A549 (cell line): ENCODE data around the gene OVOL2. TPM values are rescaled to one million over a fixed set of nuclear protein-coding genes. Genes with fewer than 3 reads are reported as not detected.

Experiments
- ATAC-seq, 2 experiments: fragments of 200-7000 bp in 1 of 2; fragments of >200 bp in 1 of 2; cut with Nextera tagmentation in 1 of 2; cut with Tn5 transposase in 1 of 2; 3 replicates each; pipeline versions ENCODE4 v1.8.0 to v1.9.1; 2018 to 2020; ENCODE audit warnings: mild to moderate bottlenecking in 1 of 2, moderate library complexity in 1 of 2
- CTCF ChIA-PET: fragments of 300-600 bp; sonication (Branson Sonifier 250); formaldehyde crosslinking; extraction: SDS; loops from one replicate; lab custom pipeline; 2021; ENCODE audit warnings: antibody characterized with exemption, inconsistent platforms; lab: Yijun Ruan, JAX
- POLR2A ChIA-PET: fragments of 350-600 bp; formaldehyde crosslinking; extraction: SDS; loops from one replicate; lab custom pipeline; 2021; ENCODE audit warnings: antibody characterized with exemption, inconsistent platforms; lab: Yijun Ruan, JAX
- DNase-seq, 2 experiments: peaks; one replicate each; pipeline versions ENCODE4 v3.0.0 to v3.0.0-alpha.2; 2011 to 2016; ENCODE audit warnings: low read depth in 1 of 2, low spot score in 1 of 2
- FAIRE-seq: peaks from 2 replicates; lab custom pipeline; 2011; peaks lifted over from hg19 to GRCh38; lab: Jason Lieb, UNC
- H3K27ac ChIP-seq, 2 experiments: fragments of >200 bp; sonication (Bioruptor Twin); formaldehyde crosslinking; 3 replicates each; pipeline ENCODE4 v1.5.1; 2016 to 2017
- H3K4me1 ChIP-seq: fragments of >200 bp; sonication (Bioruptor Twin); formaldehyde crosslinking; 3 replicates; pipeline ENCODE4 v1.6.1; 2016
- H3K4me2 ChIP-seq: fragments of >200 bp; sonication (Bioruptor Twin); formaldehyde crosslinking; 3 replicates; pipeline ENCODE4 v1.6.1; 2016
- H3K4me3 ChIP-seq: fragments of >200 bp; sonication (Bioruptor Twin); formaldehyde crosslinking; 3 replicates; pipeline ENCODE4 v1.5.1; 2016
- H3K9me3 ChIP-seq: fragments of >200 bp; sonication (Bioruptor Twin); formaldehyde crosslinking; 3 replicates; pipeline ENCODE4 v1.6.1; 2016
- CBX2 ChIP-seq: fragments of 200-600 bp; sonication (generic); IDR thresholded peaks from 2 replicates; pipeline ENCODE4 v1.6.1; 2016; ENCODE audit warnings: low read depth, mild to moderate bottlenecking, borderline replicate concordance
- CBX8 ChIP-seq: fragments of 200-600 bp; sonication (generic); IDR thresholded peaks from 2 replicates; pipeline ENCODE4 v1.6.1; 2016
- CHD4 ChIP-seq: fragments of 200-600 bp; sonication (generic); IDR thresholded peaks from 2 replicates; pipeline ENCODE4 v1.6.1; 2016; ENCODE audit warnings: antibody characterized with exemption, mild to moderate bottlenecking, borderline replicate concordance
- EHMT2 ChIP-seq: fragments of 200-600 bp; sonication (generic); IDR thresholded peaks from 2 replicates; pipeline ENCODE4 v1.6.1; 2016; ENCODE audit warnings: antibody characterized with exemption, low read depth, mild to moderate bottlenecking, moderate library complexity
- EP300 ChIP-seq, 2 experiments: fragments of >200 bp; sonication (Bioruptor Twin); formaldehyde crosslinking; IDR thresholded peaks; 2 replicates in 1 of 2; 3 replicates in 1 of 2; pipeline ENCODE4 v1.6.1; 2016 to 2017
- FOXS1 ChIP-seq: fragments of 250-450 bp; sonication (Bioruptor Pico); IDR thresholded peaks from 2 replicates; pipeline ENCODE4 v1.5.0; 2020; ENCODE audit warnings: mild to moderate bottlenecking, moderate library complexity
- HEYL ChIP-seq: fragments of 250-450 bp; sonication (Bioruptor Pico); IDR thresholded peaks from 2 replicates; pipeline ENCODE4 v1.8.0; 2021; ENCODE audit warnings: mild to moderate bottlenecking, moderate library complexity
- HOXA7 ChIP-seq: fragments of 250-450 bp; sonication (Bioruptor Pico); IDR thresholded peaks from 2 replicates; pipeline ENCODE4 v1.5.0; 2020; ENCODE audit warnings: mild to moderate bottlenecking, moderate library complexity
- HOXB5 ChIP-seq: fragments of 250-450 bp; sonication (Bioruptor Pico); IDR thresholded peaks from 2 replicates; pipeline ENCODE4 v1.5.0; 2020; ENCODE audit warnings: mild to moderate bottlenecking, moderate library complexity
- JUN ChIP-seq, 2 experiments: fragments of >200 bp; sonication (Bioruptor Twin); formaldehyde crosslinking; IDR thresholded peaks; 2 replicates in 1 of 2; 3 replicates in 1 of 2; pipeline ENCODE4 v1.6.1; 2016 to 2017
- KDM5A ChIP-seq: fragments of 200-600 bp; sonication (generic); IDR thresholded peaks from 2 replicates; pipeline ENCODE4 v1.6.1; 2016; ENCODE audit warnings: antibody characterized with exemption, mild to moderate bottlenecking
- MYC ChIP-seq: IDR thresholded peaks from 2 replicates; pipeline ENCODE4 v1.6.1; 2012; ENCODE audit warnings: mild to moderate bottlenecking, inconsistent platforms, low read length, improper control_type of control experiment, borderline replicate concordance
- NPAS2 ChIP-seq: fragments of 250-450 bp; sonication (Bioruptor Pico); IDR thresholded peaks from 2 replicates; pipeline ENCODE4 v1.8.0; 2022; ENCODE audit warnings: mild to moderate bottlenecking, moderate library complexity, borderline replicate concordance
- POLR2A ChIP-seq: IDR thresholded peaks from 2 replicates; pipeline ENCODE4 v1.6.1; 2012; ENCODE audit warnings: mild to moderate bottlenecking, low read length
- ZFP36 ChIP-seq: fragments of 450-650 bp; IDR thresholded peaks from 2 replicates; pipeline ENCODE4 v1.6.1; 2014; ENCODE audit warnings: borderline replicate concordance; ENCODE audit not compliant: partially characterized antibody
- ZNF302 ChIP-seq: fragments of 250-450 bp; sonication (Bioruptor Pico); IDR thresholded peaks from 2 replicates; pipeline ENCODE4 v1.9.0; 2021; ENCODE audit warnings: inconsistent platforms, mild to moderate bottlenecking, moderate library complexity
- ZSCAN20 ChIP-seq: fragments of 250-450 bp; sonication (Bioruptor Pico); IDR thresholded peaks from 2 replicates; pipeline ENCODE4 v1.8.0; 2022; ENCODE audit warnings: mild to moderate bottlenecking, moderate library complexity
- WGBS: methylation state at CpG from one replicate; pipeline ENCODE4 v1.1.6; 2017; ENCODE audit errors: missing lambda C conversion rate; 5-methylcytosine and 5-hydroxymethylcytosine counted together
- polyA plus RNA-seq, 4 experiments: library from polyadenylated mRNA; depleted of rRNA in 3 of 4; stranded (reverse); fragments of >200 nt; fragmentation: RNase III in 1 of 4; extraction: RNeasy Plus Mini Kit Qiagen cat#74134 plus additional on column Dnase treatment in 1 of 4; gene quantifications; 2 replicates in 3 of 4; 3 replicates in 1 of 4; pipeline ENCODE4 v1.2.3, GENCODE V29; 2011 to 2017
- TF ChIP-seq, protein P1 (sequence below): IDR thresholded peaks from 2 replicates; pipeline ENCODE4 v1.6.1; 2012
- TF ChIP-seq, protein P2 (sequence below): fragments of 250-450 bp; sonication (Bioruptor Pico); IDR thresholded peaks from 2 replicates; pipeline ENCODE4 v1.5.0; 2021; ENCODE audit warnings: mild to moderate bottlenecking, moderate library complexity, borderline replicate concordance
- TF ChIP-seq, protein P3 (sequence below): fragments of >200 bp; sonication (Bioruptor Twin); formaldehyde crosslinking; IDR thresholded peaks from 3 replicates; pipeline ENCODE4 v1.5.1; 2016
- TF ChIP-seq, protein P4 (sequence below): fragments of 450-650 bp; IDR thresholded peaks from 2 replicates; pipeline ENCODE4 v1.6.1; 2014; ENCODE audit warnings: antibody characterized with exemption
- TF ChIP-seq, protein P5 (sequence below): IDR thresholded peaks from 2 replicates; pipeline ENCODE4 v1.6.1; 2012; ENCODE audit warnings: low read depth, borderline replicate concordance
- TF ChIP-seq, protein P6 (sequence below): fragments of >200 bp; sonication (Bioruptor Twin); formaldehyde crosslinking; IDR thresholded peaks from 2 replicates; pipeline ENCODE4 v1.6.1; 2016

The OVOL2 gene
- polyA plus RNA-seq, 2 of the 4 experiments (the other 2 are of a cell fraction) = not detected

DNA sequence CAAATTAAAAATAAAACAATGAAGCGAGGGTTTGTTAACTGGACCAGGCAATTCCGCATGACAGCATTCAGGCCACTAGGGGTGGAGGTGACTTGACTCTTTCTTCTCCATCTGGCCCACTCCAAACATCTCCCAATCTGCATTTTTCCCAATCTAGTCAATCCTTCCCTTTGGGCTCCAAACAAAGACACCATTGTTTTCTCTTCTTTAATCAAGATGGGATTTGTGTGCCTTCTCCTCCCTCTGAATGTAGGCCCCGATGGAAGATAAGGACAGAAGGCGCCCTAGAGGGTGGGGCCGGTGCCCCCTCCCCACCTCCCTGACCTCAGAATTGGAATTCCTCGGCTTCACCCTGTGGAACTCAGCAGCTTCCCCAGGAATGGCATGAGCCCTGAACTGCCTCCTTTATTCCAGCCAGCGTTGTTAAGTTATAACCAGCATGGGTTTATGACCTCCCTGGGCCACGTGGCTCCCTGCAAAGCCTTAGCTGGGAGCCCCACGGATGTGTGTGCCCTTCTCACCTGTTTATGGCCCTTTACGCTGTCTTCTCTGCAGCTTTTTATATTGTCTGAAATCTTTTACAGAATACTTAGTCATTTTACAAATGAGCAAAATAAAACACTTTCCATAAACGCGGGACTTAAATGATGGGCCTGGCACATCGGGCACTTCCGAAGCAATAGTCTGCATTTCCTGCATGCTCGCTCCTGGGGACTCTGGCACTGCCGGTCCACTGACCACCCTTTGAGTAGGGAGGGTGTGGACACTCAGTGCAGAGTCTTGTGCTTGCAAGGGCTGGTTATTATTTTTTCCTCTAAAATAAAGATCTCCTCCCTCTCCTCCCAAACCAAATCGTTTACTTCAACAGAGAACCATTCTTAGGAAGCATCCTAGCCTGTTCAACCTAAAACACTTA, 24.5 kb downstream of the OVOL2 start:
- 64% methylated on average over 17 of the region's 17 CpGs for WGBS

DNA sequence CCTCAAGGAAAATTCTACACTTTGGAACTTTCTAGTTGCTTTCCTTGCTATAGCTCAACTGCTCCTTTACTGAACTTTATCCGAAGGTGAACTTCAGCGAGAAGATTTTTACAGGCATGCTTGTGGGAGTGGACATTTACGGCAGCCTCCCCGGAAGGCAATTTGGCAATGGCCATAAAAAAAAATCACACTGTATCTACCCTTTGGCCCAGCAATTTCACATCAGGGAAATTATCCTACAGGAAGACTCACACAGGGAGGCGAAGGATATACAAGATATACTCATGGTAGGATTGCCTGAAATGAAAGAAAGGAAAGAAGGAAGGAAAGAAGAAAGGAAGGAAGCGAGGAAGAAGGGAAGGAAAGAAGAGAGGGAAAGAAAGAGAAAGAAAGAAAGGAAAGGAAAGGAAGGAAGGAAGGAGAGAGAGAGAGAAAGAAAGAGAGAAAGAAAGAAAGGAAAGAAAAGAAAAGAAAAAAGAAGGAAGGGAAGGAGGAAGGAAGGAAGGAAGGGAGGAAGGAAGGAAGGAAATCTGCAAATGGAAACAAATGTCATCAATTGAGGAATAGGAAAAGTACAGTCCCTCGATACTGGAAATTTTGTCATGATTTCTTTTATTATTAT, 25.7 kb downstream of the OVOL2 start:
- H3K4me2 ChIP-seq = no peak overlapping the region
- FAIRE-seq = no peak
- no peak overlapping the region for H3K27ac ChIP-seq
- no peak for DNase-seq
- H3K4me3 ChIP-seq = no peak overlapping the region
- 78% methylated on average over 7 of the region's 7 CpGs for WGBS
- POLR2A ChIA-PET = no interaction called here
- CTCF ChIA-PET = interaction anchor here (0.5 kb wide), 1 partner anchor 44 kb away, joined by 3 read pairs; no protein-coding TSS in a partner anchor
- H3K9me3 ChIP-seq = no peaks in the 10 kb centered on the region
- TF ChIP-seq FOXS1 (CRISPR knock-in tag) (no peak), EP300 (IDR thresholded peaks at IDR 0.05) (no peak), ZNF302 (no peak), CBX8 (no peak), POLR2A (no peak), JUN (IDR thresholded peaks at IDR 0.05) (no peak)
- TF ChIP-seq, protein P1, sequence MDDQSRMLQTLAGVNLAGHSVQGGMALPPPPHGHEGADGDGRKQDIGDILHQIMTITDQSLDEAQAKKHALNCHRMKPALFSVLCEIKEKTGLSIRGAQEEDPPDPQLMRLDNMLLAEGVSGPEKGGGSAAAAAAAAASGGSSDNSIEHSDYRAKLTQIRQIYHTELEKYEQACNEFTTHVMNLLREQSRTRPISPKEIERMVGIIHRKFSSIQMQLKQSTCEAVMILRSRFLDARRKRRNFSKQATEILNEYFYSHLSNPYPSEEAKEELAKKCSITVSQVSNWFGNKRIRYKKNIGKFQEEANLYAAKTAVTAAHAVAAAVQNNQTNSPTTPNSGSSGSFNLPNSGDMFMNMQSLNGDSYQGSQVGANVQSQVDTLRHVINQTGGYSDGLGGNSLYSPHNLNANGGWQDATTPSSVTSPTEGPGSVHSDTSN = no peak
- H3K4me1 ChIP-seq = no peaks in the 10 kb centered on the region
- ATAC-seq = no peak

More for the DNA sequence above, 24.5 kb downstream of the OVOL2 start:
- ATAC-seq (peak; percentile 33 to 59; a peak in 4 of 6 replicates), DNase-seq (no peak), FAIRE-seq (no peak)
- CTCF ChIA-PET = interaction anchor here (0.5 to 1.5 kb wide), 3 partner anchors 25 to 243 kb away, joined by 3 to 5 read pairs (median 3); partner anchors contain the start of gene OVOL2
- TF ChIP-seq CBX2 = no peak
- no peak for TF ChIP-seq EHMT2
- TF ChIP-seq, protein P2, sequence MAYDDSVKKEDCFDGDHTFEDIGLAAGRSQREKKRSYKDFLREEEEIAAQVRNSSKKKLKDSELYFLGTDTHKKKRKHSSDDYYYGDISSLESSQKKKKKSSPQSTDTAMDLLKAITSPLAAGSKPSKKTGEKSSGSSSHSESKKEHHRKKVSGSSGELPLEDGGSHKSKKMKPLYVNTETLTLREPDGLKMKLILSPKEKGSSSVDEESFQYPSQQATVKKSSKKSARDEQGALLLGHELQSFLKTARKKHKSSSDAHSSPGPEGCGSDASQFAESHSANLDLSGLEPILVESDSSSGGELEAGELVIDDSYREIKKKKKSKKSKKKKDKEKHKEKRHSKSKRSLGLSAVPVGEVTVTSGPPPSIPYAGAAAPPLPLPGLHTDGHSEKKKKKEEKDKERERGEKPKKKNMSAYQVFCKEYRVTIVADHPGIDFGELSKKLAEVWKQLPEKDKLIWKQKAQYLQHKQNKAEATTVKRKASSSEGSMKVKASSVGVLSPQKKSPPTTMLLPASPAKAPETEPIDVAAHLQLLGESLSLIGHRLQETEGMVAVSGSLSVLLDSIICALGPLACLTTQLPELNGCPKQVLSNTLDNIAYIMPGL = no peak
- TF ChIP-seq MYC = no peak
- TF ChIP-seq, protein P3, sequence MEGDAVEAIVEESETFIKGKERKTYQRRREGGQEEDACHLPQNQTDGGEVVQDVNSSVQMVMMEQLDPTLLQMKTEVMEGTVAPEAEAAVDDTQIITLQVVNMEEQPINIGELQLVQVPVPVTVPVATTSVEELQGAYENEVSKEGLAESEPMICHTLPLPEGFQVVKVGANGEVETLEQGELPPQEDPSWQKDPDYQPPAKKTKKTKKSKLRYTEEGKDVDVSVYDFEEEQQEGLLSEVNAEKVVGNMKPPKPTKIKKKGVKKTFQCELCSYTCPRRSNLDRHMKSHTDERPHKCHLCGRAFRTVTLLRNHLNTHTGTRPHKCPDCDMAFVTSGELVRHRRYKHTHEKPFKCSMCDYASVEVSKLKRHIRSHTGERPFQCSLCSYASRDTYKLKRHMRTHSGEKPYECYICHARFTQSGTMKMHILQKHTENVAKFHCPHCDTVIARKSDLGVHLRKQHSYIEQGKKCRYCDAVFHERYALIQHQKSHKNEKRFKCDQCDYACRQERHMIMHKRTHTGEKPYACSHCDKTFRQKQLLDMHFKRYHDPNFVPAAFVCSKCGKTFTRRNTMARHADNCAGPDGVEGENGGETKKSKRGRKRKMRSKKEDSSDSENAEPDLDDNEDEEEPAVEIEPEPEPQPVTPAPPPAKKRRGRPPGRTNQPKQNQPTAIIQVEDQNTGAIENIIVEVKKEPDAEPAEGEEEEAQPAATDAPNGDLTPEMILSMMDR = no peak
- TF ChIP-seq KDM5A = no peak
- TF ChIP-seq, protein P4, sequence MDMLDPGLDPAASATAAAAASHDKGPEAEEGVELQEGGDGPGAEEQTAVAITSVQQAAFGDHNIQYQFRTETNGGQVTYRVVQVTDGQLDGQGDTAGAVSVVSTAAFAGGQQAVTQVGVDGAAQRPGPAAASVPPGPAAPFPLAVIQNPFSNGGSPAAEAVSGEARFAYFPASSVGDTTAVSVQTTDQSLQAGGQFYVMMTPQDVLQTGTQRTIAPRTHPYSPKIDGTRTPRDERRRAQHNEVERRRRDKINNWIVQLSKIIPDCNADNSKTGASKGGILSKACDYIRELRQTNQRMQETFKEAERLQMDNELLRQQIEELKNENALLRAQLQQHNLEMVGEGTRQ = no peak
- Histone ChIP-seq H3K27ac (no peak overlapping the region), H3K4me2 (no peak overlapping the region), H3K4me1 (no peaks in the 10 kb centered on the region), H3K9me3 (no peaks in the 10 kb centered on the region), H3K4me3 (no peak overlapping the region)
- POLR2A ChIA-PET = no interaction called here

DNA sequence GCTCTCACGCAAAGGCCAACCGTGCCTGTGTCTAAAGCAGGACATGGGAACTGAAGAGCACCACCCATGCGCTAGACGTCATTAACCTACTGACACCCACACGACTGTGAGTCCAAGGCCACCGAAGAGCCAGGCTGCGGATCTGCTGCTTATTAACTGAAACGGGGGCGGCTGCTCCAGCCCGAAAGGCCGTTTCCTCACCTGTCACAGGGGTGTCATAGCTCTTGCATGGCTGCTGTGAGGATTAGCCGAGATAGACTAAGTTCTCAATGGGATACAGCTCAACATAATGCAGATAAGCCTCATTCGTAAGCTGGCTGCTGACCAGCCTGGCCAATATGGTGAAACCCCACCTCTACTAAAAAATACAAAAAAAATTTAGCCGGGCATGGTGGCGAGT, 26.7 kb downstream of the OVOL2 start:
- DNase-seq (no peak), FAIRE-seq (no peak), ATAC-seq (no peak)
- CTCF ChIA-PET = no interaction called here
- Histone ChIP-seq H3K4me3 (no peak overlapping the region), H3K9me3 (no peaks in the 10 kb centered on the region), H3K4me1 (no peaks in the 10 kb centered on the region), H3K27ac (no peak overlapping the region), H3K4me2 (no peak overlapping the region)
- POLR2A ChIA-PET = no interaction called here
- 86% methylated on average over 15 of the region's 15 CpGs for WGBS
- TF ChIP-seq CHD4 = no peak
- TF ChIP-seq EP300 (IDR thresholded peaks at IDR 0.05) = no peak
- no peak for TF ChIP-seq HEYL (CRISPR knock-in tag)
- TF ChIP-seq, protein P4 = no peak
- TF ChIP-seq, protein P5, sequence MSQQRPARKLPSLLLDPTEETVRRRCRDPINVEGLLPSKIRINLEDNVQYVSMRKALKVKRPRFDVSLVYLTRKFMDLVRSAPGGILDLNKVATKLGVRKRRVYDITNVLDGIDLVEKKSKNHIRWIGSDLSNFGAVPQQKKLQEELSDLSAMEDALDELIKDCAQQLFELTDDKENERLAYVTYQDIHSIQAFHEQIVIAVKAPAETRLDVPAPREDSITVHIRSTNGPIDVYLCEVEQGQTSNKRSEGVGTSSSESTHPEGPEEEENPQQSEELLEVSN = no peak
- TF ChIP-seq NPAS2 (CRISPR knock-in tag) = no peak
- no peak for TF ChIP-seq ZFP36
- TF ChIP-seq HOXB5 = no peak
- TF ChIP-seq ZSCAN20 (CRISPR knock-in tag) = no peak
- TF ChIP-seq, protein P6, sequence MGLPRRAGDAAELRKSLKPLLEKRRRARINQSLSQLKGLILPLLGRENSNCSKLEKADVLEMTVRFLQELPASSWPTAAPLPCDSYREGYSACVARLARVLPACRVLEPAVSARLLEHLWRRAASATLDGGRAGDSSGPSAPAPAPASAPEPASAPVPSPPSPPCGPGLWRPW = no peak
- TF ChIP-seq, protein P1 = no peak
- no peak for TF ChIP-seq HOXA7 (CRISPR knock-in tag)
